Measurements from ENCODE around the gene NUB1.

The NUB1 gene

DNA sequence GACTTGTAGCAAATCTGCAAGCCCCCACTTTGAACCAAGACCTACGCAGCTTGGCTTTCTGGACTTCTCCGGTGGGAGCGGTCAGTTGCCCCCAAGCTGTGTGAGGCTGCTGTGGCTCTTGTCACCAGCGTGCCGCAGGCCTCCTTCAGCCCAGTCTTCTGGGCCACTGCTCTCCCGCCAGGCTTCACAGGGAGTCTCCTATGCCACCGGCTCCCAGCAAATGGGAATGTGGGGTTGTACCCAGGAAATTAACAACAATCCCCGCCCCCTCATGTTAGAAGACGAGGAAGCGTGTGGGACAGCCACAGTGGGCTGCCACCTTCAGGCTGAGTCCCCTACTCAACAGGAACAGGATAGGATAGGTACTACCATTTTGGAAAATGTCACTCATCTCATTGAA, 64.0 kb downstream of the NUB1 start:
- no peak for DNase-seq

DNA sequence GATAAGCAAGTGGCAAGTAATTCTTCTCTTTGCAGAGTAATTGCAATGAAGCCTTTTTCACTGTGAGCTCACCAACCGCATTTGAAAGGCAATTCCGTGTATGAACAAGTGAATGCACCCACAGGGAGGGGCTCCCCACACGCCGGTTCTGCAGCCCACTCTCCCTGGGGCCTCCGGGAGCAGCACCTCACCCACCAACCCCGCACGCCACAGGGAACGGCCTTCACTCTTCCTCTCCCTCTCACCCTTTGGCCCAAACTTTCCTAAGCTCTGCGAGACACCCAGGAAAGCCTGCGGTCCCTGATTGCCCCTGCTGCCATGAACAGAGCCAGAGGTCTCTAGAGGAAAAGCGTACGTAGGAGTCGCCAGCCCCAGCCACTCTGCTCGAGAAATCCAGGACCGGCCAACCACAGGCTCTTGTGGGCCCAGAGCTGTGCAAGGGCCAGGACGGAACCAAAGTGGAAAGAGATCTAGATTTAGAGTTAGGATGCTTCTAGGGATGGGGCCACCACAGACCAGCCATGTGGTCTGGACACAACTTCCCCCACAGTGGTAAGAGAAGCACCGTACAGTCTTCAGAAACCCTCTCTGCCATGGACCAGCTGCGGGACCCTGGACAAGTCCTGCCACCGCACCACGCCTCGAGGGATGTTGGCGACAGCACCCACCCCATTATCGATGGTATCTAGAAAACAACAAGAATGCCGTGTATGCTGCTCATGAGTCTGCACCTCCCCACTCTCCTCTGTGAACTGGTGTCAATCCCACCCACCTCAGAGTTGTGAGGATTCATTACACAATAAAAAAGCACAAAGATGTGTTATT, 64.7 kb downstream of the NUB1 start:
- DNase-seq, result no peak

- DNase-seq, result no peak
Observed at GRCh38 chr7:151406886-151407583, 65.4 kb downstream of the NUB1 start.

DNA sequence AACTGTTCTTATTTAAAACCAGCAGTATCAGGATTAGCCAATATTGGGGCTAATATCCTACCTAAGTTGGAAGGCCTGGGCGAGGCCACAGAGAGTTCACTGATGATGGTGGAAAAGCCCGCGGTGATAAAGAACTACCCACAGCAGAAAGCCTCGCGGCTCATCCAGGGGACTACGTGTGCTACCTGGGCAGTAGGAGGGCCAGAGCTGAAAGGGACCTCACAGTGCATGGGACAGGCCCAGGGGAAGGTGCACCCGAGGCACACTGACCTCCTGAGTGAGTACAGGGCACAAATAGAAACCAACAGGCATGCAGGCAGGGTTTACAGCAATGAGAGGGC, 66.9 kb downstream of the NUB1 start:
- no peak for DNase-seq

DNA sequence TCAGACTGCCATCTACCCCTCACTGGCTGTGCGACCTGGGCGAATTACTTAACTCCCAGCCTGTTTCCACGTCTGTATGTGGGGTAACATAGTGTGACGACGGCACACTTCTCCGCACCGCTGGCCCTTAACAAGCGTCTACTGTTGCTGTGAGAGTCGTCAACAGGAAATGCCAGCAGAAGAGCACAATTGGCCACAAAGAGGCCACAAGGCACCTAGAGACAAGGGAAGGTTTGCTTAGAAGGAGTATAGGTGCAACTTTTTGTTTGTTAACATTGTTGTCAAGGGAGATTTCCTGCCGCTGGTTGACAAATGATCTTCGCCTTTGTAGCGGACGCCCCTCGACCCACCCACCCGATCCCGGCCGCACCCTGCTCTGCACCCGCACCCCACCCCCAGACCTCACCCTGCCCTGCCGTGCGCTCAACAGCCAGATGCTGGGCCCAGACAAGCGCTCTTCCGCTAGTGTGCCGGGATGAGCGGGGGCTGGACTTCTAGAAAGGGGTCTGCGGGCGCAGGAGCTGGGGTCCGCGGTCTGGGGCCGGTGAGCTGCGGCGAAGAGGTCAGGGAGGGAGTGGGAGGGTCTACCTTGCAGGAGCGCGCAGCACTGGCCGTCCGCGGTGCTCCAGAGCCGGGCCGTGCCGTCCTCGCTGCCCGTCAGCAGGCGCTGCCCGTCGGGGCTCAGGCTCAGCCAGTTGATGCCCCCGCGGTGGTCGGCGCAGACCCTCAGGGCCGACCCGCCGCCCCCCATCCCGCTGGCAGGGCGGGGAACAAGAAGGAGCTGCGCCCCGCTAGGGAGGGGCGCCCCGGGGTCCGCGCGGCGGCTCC, 67.4 kb downstream of the NUB1 start:
- DNase-seq, result no peak

DNA sequence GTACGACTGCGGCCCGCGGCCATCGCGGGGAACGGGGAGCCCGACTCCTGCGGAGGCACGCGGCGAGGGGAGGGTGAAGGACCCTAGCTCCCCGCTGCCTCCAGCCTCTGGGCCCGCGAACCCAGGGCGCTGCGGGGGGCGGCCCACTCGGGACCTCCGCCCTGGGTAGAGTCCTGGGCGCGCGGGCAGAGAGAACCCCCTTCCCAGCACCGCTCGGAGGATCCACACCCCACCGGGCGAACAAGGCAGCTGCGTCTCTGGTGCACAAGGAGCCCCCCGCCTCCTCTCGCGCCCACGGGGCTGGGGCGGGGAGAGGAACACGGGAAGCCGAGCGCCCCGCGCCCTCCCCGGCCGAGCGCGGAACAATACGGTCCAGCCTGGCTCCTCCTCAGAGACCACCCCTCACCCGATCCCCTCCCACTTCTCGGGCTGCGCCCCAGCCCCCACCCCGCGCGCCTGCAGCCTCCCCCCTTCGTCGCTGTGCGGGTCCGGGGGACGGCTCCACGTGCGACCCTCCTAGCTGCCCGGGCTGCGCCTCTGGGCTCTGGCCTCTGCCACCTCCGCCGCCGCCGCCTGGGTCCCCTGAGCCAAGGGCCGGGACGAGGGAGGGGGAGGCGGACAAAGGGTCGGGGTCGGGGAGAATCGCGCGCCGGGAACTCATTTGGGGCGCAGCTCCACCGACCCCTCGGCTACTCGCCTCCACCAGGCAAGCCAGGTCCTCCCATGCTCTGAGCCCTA, 68.2 kb downstream of the NUB1 start, which contains the start of gene WDR86:
TSS of gene WDR86 (minus strand) at position 372 of the 738 bp plus-strand sequence. CDS start 449 bp downstream, outside the sequence.
- DNase-seq, result no peak

DNA sequence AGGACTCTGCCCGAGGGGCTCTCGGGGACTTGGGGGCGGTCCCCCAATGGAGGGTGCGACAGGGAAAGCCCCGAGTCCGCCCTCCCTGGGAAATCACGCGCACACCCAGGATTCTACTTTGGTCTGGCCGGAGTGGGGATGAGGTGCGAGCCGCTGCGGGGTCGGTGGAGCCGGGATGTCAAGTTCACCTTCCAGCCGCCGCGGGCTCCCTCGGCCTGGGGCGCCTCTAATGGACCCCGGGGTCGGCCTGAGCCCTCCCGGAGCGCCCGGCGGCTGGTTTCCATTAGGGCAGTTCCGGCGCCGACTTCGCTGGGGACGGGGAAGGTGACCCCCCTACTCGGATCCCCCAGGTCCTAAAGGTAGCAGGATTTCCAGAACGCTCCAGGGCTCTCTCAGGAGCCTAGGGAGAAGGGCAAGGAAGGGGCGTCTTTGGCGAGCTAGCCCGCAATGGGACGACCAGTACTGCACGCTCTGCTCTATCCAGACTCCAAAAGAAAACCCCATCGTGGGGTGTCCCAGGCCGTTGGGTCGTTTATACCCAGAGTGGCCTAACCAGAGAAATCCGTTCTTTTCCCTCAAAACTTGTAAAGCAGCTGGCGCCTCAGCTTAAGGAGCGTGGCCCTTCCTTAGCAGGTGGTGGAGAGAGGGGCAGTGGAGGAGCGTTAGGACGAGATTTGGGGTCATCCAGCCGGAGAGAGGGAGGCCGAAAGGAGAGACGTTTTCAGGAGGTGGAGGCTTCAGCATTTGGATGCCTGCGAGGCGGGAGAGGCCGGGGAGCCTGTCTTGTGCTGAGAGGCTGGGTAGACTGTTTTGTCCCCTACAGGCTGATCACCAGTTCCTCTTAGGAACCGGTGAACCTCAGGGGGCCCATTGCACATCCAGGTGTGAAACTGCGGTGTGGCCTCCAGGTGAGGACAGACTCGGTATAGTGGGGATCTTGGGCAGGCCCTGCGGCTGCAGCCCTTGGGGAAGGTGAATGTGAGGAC, 69.1 kb downstream of the NUB1 start:
- no peak for DNase-seq

DNA sequence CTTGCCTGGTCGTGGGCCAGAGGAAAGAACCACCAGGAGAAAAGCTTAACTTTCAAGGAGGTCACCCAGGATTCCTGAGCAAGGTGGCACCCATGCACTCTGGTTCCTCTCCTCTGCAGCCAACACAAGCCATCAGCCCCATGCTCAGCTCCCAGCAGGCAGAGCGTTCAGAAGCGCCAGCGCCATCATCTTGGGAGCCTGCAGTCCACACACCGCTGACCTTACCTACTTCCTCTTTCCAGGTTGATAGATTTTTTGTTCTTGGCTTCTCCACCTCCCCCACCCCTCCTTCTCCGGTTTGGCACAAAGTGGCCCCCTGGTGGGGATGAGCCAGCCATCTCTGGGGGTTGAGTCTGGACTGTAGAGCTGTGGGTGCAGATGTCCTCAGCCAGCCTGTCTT, 69.9 kb downstream of the NUB1 start:
- DNase-seq, result no peak

DNA sequence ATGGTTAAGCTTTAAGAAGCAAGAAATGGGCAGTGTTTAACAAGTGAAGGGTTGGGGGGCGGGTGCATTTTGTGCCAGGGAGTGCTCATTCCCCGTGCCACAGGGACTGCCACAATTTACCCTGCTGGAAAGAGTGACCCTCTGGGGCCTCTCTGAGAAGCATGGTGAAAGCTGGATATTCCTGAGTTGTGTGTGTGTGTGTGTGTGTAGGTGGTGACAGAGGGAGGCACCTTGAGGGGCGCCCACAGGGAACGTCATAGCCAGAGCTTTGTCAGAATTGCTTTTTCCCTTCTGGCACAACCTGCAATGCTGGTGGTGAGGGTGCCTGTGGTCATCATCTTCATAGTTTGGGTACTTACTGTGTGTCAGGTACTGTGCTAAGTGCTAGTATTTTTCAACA, 70.7 kb downstream of the NUB1 start:
- no peak for DNase-seq

DNA sequence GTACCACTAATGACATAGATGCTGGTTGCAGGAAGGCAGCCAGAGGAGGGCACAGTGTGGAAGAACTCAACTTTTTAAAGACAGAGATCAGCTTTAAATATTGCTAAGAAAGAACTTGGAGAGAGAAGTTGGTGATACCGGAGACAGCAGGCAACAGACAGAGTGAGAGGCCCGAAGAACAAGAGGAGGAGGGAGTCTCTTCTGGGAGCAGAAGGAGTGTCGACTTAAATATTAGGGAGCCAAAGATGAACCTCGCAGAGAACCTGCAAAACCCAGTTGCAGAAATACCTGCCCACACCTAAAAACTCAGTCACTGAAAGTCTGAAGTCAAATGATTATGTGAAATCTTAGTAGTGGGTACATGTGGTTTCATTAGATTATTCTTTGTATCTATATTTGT, 71.6 kb downstream of the NUB1 start:
- no peak for DNase-seq

- no peak for DNase-seq
Observed at GRCh38 chr7:151415375-151416105, 73.9 kb downstream of the NUB1 start.

DNA sequence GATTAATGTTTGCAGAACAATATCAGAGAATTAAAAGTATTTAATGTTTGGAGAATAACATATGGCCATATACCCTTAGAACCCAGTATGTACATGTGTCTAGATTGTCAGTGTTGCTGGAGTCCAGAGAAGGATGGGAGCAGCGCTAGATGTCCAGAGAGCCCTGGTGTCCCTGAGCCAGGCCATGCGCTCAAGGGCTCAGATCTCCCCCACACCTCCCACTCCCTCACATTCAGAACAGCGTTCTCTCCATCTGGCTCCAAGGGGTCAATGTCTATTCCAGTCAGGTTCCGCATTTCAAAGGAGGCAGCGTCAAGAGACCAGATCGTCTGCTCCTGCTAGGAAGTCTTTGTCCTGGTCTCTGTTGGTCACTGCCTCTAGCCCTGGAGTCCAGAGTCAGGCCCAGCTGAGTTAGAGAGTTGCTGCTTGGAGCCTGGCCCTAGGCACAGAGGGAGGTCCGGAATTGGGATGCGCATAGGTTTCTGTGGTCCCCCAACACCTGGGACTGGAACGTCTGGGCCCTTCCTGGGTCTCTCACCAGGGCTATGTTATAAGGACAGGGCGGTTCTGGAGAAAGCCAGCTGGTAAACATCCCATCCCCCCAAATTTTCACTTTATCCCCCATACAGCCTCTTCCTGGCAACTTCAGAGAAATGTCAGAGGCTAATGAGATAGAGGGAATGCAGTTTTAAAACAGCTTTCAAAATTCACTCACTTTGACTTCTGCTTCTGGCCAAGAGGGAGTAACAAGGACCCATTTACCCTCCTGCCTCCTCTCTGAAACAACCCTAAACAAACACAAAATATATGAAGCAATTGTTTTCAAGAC, 74.7 kb downstream of the NUB1 start:
- DNase-seq, result no peak

DNA sequence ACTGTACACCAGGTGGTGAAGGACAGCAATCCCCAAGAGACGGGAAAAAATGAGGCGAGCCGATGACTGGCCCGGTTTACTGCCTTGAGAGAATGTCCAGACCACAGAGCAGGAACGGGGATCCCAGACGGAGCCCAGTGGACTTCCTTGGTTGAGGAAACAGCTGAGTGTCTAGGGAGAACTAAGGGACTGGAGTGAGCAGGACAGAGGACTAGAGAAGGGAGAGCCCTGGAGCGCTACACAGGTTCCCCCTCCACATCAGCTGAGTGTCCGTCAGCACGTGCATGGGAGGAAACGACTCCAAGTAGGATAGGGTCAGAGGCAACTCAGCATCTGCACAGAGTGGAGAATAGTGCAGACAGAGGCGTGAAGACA, 75.3 kb downstream of the NUB1 start:
- no peak for DNase-seq

- no peak for DNase-seq
Observed at GRCh38 chr7:151420144-151420543, 78.5 kb downstream of the NUB1 start.

DNA sequence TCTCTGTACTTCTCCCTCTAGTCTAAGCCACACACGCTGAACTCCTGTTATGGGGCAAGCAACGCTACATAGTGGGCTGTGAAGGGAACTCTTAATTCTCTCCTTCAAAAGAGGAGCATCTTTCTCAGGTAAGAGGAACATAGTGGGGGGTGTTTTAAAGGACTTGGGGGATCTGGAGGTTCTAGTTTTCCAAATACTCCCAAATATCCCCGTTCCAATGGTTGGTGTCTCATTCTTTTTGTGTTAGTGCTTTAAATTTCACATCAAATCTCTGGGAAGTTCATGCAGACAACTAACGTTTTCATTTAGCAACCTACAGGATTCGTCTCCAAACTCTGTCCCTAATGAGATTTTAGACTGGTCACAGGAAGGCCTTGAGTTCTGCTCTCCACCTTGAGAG, 80.6 kb downstream of the NUB1 start:
- no peak for DNase-seq

DNA sequence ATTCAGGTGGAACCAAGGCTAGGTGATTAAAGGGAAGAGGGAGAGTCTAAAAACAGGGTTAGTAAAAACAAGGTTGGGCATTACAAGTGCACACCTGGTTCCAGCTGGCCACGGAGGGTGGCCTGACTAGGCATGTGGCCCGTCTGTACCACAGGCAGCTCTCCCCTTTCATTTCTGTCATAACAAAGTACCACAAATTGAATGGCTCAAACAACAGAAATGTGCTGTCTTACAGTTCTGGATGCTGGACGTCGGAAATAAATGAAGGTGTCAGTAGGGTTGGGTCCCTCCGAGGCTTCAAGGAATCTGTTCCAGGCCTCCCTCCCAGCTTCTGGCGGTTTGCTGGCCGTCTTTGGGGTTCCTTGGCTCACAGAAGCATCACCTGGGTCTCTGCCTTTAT, 81.6 kb downstream of the NUB1 start:
- no peak for DNase-seq

GRCh38 chr7:151423936-151424335, 82.3 kb downstream of the NUB1 start:
- DNase-seq, result no peak

- no peak for DNase-seq
Observed at GRCh38 chr7:151424799-151425198, 83.2 kb downstream of the NUB1 start.

DNA sequence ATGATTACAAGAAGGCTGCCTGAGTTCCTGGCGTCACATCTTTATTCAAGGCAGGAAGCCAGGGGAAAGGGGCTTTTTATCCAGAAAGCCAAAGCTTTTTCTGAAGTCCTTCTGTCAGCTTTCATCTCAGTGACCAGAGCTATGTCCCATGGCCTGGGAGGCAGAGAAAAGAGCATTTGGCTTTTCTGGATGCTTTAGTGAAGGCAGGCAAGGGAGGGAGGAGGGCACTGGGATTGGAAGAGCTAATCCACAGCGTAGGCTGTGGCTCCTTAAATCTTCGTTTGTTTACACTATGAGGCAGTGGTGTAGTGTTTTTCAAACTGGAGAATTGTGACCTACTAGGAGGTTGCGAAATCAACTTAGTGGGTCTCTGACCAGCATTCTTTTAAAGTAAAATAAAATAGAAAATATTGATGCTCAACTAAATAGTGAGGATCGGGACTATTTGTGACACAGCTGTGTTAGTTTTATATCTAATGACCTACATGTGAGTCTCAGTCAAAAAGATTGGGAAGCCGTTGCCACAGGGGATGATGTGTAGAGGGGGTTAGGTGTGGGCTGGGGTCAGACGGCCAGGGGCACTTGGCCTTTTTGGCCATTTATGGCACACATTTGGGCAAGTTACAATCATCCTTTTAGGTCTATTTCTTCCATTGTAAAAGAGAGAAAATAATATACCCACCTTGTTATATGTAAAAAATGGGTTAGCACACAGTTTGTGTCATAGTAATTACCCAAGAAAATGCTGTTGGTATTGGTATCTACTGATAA, 84.2 kb downstream of the NUB1 start:
- DNase-seq, result no peak

Data from SHP77 treated with DMSO at 0.1 percent for 48 hours (cell line).